Measurements from ENCODE around the gene PCOLCE2.

DNA sequence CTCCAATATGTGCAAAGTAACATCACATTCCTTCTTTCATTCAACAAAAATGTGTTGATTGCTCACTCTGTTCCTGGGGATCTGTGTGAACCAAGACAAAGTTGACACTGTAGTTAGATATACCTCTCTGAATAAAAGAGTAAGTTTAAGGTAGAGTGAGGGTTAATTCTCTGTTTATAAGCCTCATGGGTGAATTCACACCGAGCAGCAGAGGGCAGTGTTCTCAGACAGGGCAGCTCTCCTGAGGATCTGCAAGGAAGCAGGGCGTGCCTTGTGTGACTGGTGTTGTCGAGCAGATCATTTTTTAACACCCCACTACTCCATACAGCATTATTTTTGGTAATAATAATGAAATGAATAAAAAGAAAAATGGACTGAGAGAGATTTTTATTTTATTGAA lies 40.2 kb upstream of the PCOLCE2 start:
- TF ChIP-seq, protein P1, sequence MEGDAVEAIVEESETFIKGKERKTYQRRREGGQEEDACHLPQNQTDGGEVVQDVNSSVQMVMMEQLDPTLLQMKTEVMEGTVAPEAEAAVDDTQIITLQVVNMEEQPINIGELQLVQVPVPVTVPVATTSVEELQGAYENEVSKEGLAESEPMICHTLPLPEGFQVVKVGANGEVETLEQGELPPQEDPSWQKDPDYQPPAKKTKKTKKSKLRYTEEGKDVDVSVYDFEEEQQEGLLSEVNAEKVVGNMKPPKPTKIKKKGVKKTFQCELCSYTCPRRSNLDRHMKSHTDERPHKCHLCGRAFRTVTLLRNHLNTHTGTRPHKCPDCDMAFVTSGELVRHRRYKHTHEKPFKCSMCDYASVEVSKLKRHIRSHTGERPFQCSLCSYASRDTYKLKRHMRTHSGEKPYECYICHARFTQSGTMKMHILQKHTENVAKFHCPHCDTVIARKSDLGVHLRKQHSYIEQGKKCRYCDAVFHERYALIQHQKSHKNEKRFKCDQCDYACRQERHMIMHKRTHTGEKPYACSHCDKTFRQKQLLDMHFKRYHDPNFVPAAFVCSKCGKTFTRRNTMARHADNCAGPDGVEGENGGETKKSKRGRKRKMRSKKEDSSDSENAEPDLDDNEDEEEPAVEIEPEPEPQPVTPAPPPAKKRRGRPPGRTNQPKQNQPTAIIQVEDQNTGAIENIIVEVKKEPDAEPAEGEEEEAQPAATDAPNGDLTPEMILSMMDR (IDR thresholded peaks at IDR 0.05): peak in 1 of 3 experiments; percentile 11
- TF ChIP-seq POLR2A (IDR thresholded peaks at IDR 0.05): no peak

Data from testis (tissue), 2 donors.